A673 (cell line): ENCODE measurements around the gene POGLUT3.

Experiments
- CTCF ChIP-seq: fragments of 300-800, 200-600 bp; sonication (generic); conservative IDR thresholded peaks from 2 replicates; pipeline ENCODE4 v1.5.1; 2017; ENCODE audit warnings: low read depth, mild to moderate bottlenecking, antibody characterized with exemption, low read length, moderate library complexity, mixed read lengths
- EZH2 ChIP-seq: fragments of 200-600 bp; sonication (generic); IDR thresholded peaks from 2 replicates; pipeline ENCODE4 v1.6.1; 2017; ENCODE audit warnings: borderline replicate concordance, low read depth, mild to moderate bottlenecking, mixed read lengths, antibody characterized with exemption, low read length; ENCODE audit not compliant: poor library complexity, severe bottlenecking

DNA sequence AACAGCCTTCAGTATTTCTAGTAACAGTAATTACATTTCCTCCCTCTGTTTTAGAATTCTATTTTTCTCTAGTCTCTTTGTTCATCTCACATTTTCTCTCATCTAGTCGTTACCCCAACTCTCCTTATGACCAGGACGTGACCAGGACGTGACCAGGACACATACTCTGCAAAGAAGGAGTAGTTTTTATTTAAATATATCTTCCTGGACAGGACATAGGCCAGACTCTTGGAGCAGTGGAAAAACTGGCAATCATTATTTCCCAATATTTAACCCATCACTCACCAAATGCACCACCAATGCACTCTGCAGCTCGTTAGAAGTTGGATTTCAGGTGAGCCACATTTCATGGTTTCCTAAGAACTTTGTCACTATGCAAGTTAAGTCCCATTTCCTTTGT lies 40.3 kb upstream of the POGLUT3 start:
- TF ChIP-seq CTCF: no peak
- no peak for TF ChIP-seq EZH2
